Neural cell (in vitro differentiated cells): Measurements from ENCODE around the gene SMAD7. TPM values are rescaled to one million over a fixed set of nuclear protein-coding genes. Genes with fewer than 3 reads are reported as not detected.

Source experiments
- H2AFZ ChIP-seq: fragments of 200-600, 300-800 bp; sonication (generic), shearing (Covaris generic); 2 replicates; pipeline ENCODE4 v1.6.0; 2014; ENCODE audit warnings: low read depth, mild to moderate bottlenecking, antibody characterized with exemption, low read length, moderate library complexity
- H3F3A ChIP-seq: fragments of 200-600 bp; shearing (Covaris generic); 2 replicates; pipeline ENCODE4 v1.6.1; 2016; ENCODE audit warnings: mild to moderate bottlenecking, moderate library complexity, mixed read lengths, antibody characterized with exemption, low read length; ENCODE audit not compliant: insufficient read depth, poor library complexity, severe bottlenecking
- H3K27ac ChIP-seq: fragments of 200-600, 300-800 bp; sonication (generic), shearing (Covaris generic); 2 replicates; pipeline ENCODE4 v1.5.1; 2014; ENCODE audit warnings: mild to moderate bottlenecking, low read length, moderate library complexity
- H3K27me3 ChIP-seq: fragments of 300-800, 200-600 bp; sonication (generic), shearing (Covaris generic); 2 replicates; pipeline ENCODE4 v1.6.0; 2014; ENCODE audit warnings: mild to moderate bottlenecking, low read depth, low read length, moderate library complexity; ENCODE audit not compliant: insufficient read depth
- H3K36me3 ChIP-seq: fragments of 300-800, 200-600 bp; sonication (generic), shearing (Covaris generic); 2 replicates; pipeline ENCODE4 v1.5.1; 2014; ENCODE audit warnings: mild to moderate bottlenecking, antibody characterized with exemption, low read length, moderate library complexity; ENCODE audit not compliant: insufficient read depth
- H3K4me2 ChIP-seq: fragments of 300-800, 200-600 bp; sonication (generic), shearing (Covaris generic); 2 replicates; pipeline ENCODE4 v1.6.0; 2014; ENCODE audit warnings: mild to moderate bottlenecking, low read length
- H3K4me3 ChIP-seq: fragments of 300-800, 200-600 bp; sonication (generic), shearing (Covaris generic); 2 replicates; pipeline ENCODE4 v1.5.1; 2014; ENCODE audit warnings: mild to moderate bottlenecking, low read length, moderate library complexity
- H3K79me2 ChIP-seq: fragments of 200-600 bp; shearing (Covaris generic); replicated peaks from 2 replicates; pipeline ENCODE4 v1.6.0; 2014; ENCODE audit warnings: mild to moderate bottlenecking, low read length, moderate library complexity; ENCODE audit not compliant: insufficient read depth
- H3K9ac ChIP-seq: fragments of 300-800, 200-600 bp; sonication (generic), shearing (Covaris generic); 2 replicates; pipeline ENCODE4 v1.6.1; 2016; ENCODE audit warnings: mild to moderate bottlenecking, low read length, mixed read lengths
- H3K9me2 ChIP-seq: fragments of 200-600 bp; shearing (Covaris generic); 2 replicates; pipeline ENCODE4 v1.6.1; 2016; ENCODE audit warnings: mild to moderate bottlenecking, low read length, mixed read lengths; ENCODE audit not compliant: insufficient read depth
- H3K9me3 ChIP-seq: fragments of 200-600, 300-800 bp; sonication (generic), shearing (Covaris generic); 2 replicates; pipeline ENCODE4 v1.6.1; 2016; ENCODE audit warnings: mild to moderate bottlenecking, mixed run types, low read length, moderate library complexity, mixed read lengths
- H4K20me1 ChIP-seq: fragments of 200-600 bp; shearing (Covaris generic); 2 replicates; pipeline ENCODE4 v1.6.1; 2016; ENCODE audit warnings: mild to moderate bottlenecking, mixed run types; ENCODE audit not compliant: insufficient read depth
- EP300 ChIP-seq: fragments of 450-650 bp; conservative IDR thresholded peaks from 2 replicates; pipeline ENCODE4 v1.6.1; 2014; ENCODE audit warnings: antibody characterized with exemption, mild to moderate bottlenecking, moderate library complexity; ENCODE audit not compliant: poor library complexity, severe bottlenecking
- EZH2 ChIP-seq: fragments of 200-600, 300-800 bp; shearing (Covaris generic), sonication (generic); IDR thresholded peaks from 2 replicates; pipeline ENCODE4 v1.6.1; 2014; ENCODE audit warnings: antibody characterized with exemption, low read length, borderline replicate concordance, mild to moderate bottlenecking; ENCODE audit not compliant: insufficient read depth, poor library complexity, severe bottlenecking
- MXI1 ChIP-seq: fragments of 450-650 bp; conservative IDR thresholded peaks from 2 replicates; pipeline ENCODE4 v1.6.1; 2014; ENCODE audit warnings: antibody characterized with exemption, mild to moderate bottlenecking; ENCODE audit not compliant: poor library complexity, severe bottlenecking
- POLR2AphosphoS5 ChIP-seq: IDR thresholded peaks from 2 replicates; pipeline ENCODE4 v1.6.1; 2012
- RAD21 ChIP-seq: fragments of 450-650 bp; conservative IDR thresholded peaks from 2 replicates; pipeline ENCODE4 v1.6.1; 2014; ENCODE audit warnings: antibody characterized with exemption, mild to moderate bottlenecking, moderate library complexity
- SMC3 ChIP-seq: fragments of 450-650 bp; conservative IDR thresholded peaks from 2 replicates; pipeline ENCODE4 v1.6.1; 2014; ENCODE audit warnings: antibody characterized with exemption, mild to moderate bottlenecking, moderate library complexity; ENCODE audit not compliant: poor library complexity
- TAF1 ChIP-seq: IDR thresholded peaks from 2 replicates; pipeline ENCODE4 v1.6.1; 2012; ENCODE audit warnings: low read depth
- polyA plus RNA-seq: library from polyadenylated mRNA; depleted of rRNA; stranded (reverse); fragments of >200 nt; gene quantifications from 2 replicates; pipeline ENCODE4 v1.2.3, GENCODE V29; 2014
- TF ChIP-seq, protein P1 (sequence below): fragments of 450-650 bp; IDR thresholded peaks from 2 replicates; pipeline ENCODE4 v1.5.1; 2014; ENCODE audit warnings: antibody characterized with exemption, mild to moderate bottlenecking, moderate library complexity; ENCODE audit not compliant: poor library complexity, severe bottlenecking
- TF ChIP-seq, protein P2 (sequence below): IDR thresholded peaks from 2 replicates; pipeline ENCODE4 v1.6.1; 2012; ENCODE audit warnings: borderline replicate concordance

Gene SMAD7
- polyA plus RNA-seq, 1 donor from 2014 or later = 3.8 TPM

DNA sequence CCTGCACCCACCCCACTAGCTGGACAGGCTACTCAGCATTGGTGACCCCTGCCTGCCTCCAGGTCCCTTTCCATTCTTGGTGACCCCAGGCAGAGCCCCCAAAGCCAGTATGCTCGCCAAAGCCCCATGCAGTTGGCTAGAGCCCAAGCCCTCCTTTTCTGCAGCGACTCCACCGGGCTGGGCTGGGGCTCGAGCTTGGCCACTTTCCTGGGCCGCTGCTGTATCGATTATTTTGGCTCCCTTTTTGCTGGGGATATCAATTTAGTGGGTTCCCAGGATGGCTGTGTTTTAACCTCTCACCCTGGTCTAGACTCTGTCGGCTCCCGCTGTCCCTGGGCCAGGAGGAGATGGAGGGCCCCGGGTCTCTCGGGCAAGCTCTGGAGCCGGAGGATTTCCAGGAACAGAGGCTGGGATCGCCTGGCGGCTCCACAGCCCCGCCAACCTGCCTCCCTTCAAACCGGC is 76.0 kb downstream of the SMAD7 start:
- no peak for TF ChIP-seq RAD21
- TF ChIP-seq POLR2AphosphoS5 = no peak
- no peak for TF ChIP-seq MXI1
- no peak for TF ChIP-seq EP300
- no peak for TF ChIP-seq TAF1
- TF ChIP-seq SMC3 = no peak
- TF ChIP-seq EZH2 = no peak
- TF ChIP-seq, protein P1, sequence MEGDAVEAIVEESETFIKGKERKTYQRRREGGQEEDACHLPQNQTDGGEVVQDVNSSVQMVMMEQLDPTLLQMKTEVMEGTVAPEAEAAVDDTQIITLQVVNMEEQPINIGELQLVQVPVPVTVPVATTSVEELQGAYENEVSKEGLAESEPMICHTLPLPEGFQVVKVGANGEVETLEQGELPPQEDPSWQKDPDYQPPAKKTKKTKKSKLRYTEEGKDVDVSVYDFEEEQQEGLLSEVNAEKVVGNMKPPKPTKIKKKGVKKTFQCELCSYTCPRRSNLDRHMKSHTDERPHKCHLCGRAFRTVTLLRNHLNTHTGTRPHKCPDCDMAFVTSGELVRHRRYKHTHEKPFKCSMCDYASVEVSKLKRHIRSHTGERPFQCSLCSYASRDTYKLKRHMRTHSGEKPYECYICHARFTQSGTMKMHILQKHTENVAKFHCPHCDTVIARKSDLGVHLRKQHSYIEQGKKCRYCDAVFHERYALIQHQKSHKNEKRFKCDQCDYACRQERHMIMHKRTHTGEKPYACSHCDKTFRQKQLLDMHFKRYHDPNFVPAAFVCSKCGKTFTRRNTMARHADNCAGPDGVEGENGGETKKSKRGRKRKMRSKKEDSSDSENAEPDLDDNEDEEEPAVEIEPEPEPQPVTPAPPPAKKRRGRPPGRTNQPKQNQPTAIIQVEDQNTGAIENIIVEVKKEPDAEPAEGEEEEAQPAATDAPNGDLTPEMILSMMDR = no peak
- TF ChIP-seq, protein P2, sequence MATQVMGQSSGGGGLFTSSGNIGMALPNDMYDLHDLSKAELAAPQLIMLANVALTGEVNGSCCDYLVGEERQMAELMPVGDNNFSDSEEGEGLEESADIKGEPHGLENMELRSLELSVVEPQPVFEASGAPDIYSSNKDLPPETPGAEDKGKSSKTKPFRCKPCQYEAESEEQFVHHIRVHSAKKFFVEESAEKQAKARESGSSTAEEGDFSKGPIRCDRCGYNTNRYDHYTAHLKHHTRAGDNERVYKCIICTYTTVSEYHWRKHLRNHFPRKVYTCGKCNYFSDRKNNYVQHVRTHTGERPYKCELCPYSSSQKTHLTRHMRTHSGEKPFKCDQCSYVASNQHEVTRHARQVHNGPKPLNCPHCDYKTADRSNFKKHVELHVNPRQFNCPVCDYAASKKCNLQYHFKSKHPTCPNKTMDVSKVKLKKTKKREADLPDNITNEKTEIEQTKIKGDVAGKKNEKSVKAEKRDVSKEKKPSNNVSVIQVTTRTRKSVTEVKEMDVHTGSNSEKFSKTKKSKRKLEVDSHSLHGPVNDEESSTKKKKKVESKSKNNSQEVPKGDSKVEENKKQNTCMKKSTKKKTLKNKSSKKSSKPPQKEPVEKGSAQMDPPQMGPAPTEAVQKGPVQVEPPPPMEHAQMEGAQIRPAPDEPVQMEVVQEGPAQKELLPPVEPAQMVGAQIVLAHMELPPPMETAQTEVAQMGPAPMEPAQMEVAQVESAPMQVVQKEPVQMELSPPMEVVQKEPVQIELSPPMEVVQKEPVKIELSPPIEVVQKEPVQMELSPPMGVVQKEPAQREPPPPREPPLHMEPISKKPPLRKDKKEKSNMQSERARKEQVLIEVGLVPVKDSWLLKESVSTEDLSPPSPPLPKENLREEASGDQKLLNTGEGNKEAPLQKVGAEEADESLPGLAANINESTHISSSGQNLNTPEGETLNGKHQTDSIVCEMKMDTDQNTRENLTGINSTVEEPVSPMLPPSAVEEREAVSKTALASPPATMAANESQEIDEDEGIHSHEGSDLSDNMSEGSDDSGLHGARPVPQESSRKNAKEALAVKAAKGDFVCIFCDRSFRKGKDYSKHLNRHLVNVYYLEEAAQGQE = no peak
- Histone ChIP-seq H3K9me2 (no peaks in the 10 kb centered on the region), H3K9me3 (no peaks in the 10 kb centered on the region), H3K79me2 (no peaks in the 10 kb centered on the region), H3F3A (no peaks in the 10 kb centered on the region), H3K9ac (no peak overlapping the region), H3K4me2 (no peak overlapping the region), H4K20me1 (no peaks in the 10 kb centered on the region), H3K27ac (no peak overlapping the region), H3K36me3 (no peaks in the 10 kb centered on the region), H3K4me3 (no peak overlapping the region), H2AFZ (no peak overlapping the region), H3K27me3 (no peaks in the 10 kb centered on the region)

DNA sequence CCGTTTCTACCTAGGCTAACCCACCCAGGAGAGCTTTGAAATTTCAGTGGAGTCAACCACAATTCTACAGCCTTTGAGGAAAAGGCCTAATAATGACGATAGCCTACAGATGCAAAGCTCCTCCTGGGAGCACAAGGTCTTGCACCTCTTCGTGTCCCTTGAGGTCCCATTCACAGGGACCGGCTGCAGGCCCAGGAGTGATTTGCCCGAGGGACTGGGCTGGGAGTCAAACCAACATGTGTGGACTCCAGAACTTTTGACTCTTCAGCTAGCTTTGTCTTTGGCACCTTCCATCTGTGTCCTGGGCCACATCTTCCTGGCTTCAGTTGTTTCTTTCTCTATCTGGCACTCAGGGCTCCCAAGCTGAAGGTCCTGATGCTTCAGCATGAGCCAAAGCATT is 76.5 kb downstream of the SMAD7 start:
- no peaks in the 10 kb centered on the region for H4K20me1 ChIP-seq

More for the DNA sequence above, 76.5 kb downstream of the SMAD7 start:
- no peaks in the 10 kb centered on the region for H3K79me2 ChIP-seq
- TF ChIP-seq EP300 (no peak), RAD21 (no peak), TAF1 (no peak), MXI1 (no peak), SMC3 (no peak)
- TF ChIP-seq, protein P1 = no peak
- no peak overlapping the region for H2AFZ ChIP-seq
- no peaks in the 10 kb centered on the region for H3F3A ChIP-seq
- H3K27me3 ChIP-seq = no peaks in the 10 kb centered on the region
- no peak overlapping the region for H3K27ac ChIP-seq
- no peaks in the 10 kb centered on the region for H3K9me2 ChIP-seq
- no peaks in the 10 kb centered on the region for H3K9me3 ChIP-seq
- no peaks in the 10 kb centered on the region for H3K36me3 ChIP-seq
- H3K9ac ChIP-seq = no peak overlapping the region
- H3K4me3 ChIP-seq = no peak overlapping the region
- no peak overlapping the region for H3K4me2 ChIP-seq
